Fibroblast of the aortic adventitia (primary cell): ENCODE measurements around the gene HOXA5. TPM values are rescaled to one million over a fixed set of nuclear protein-coding genes. Genes with fewer than 3 reads are reported as not detected.
A peak's percentile ranks its signal among the peaks of the same experiment; 100 is the strongest.

Experiments used
- DNase-seq: peaks from one replicate; pipeline ENCODE4 v3.0.0-alpha.2; 2010; ENCODE audit warnings: low read depth
- H3K4me3 ChIP-seq: 2 replicates; pipeline ENCODE4 v1.5.1; 2011; ENCODE audit warnings: low read depth, mild to moderate bottlenecking, control low read depth, low read length, moderate library complexity
- total RNA-seq: library from RNA; depleted of rRNA; stranded (reverse); fragments of >200 nt; gene quantifications from 2 replicates; pipeline ENCODE4 v1.2.3, GENCODE V29; 2012; ENCODE audit warnings: low replicate concordance
- TF ChIP-seq, protein P1 (sequence below): IDR thresholded peaks from 2 replicates; pipeline ENCODE4 v1.5.1; 2011; ENCODE audit warnings: mild to moderate bottlenecking, low read length, control low read depth, inconsistent platforms; ENCODE audit not compliant: insufficient read depth

HOXA5 gene
- total RNA-seq, 1 donor = 0.72 TPM

DNA sequence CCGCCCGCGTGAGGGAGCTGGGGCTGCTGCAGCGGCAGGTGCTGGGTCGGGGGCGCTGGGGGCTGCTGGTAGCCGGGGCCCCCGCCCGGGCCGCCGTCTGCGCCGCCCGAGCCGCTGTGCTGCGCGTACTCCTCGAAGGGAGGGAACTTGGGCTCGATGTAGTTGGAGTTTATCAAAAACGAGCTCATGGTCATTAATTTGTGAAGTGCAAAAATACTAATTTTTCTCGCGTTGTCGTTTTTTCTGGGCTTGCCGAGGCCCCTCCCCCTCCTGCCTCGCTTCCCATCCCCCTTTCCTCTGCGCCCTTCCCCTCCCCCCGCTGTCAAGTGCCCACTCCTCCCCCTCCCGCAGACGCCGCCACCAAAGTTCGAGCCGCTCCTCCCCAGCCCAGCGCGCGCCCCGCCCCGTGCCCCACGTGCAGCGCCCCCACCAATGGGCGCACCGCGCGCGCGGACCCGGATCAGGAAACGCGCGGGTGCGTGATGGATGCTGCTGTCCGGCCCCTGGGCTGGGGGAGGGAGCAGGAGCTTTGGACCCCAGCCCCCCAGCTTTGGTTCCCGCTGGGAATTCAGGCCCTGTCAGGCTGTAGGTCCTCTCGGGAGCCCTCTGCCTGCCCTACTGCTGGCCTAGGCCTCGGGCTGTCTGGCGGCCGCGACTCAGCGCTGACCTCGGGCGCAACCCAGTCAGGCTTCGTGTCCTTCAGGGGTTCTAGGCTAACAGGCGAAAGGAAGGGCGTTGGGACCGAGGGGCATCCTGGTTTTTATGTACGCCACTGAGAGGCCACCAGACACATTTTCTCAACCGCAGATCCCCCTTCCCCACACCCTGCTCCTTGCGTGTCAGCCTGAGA, 12.7 kb downstream of the HOXA5 start, which contains the start of gene HOXA4:
TSS of gene HOXA4 (minus strand) at position 218 of the 850 bp plus-strand sequence. CDS start at position 194, 24 bp downstream.
- peak; percentile 74 for DNase-seq
- TF ChIP-seq, protein P1, sequence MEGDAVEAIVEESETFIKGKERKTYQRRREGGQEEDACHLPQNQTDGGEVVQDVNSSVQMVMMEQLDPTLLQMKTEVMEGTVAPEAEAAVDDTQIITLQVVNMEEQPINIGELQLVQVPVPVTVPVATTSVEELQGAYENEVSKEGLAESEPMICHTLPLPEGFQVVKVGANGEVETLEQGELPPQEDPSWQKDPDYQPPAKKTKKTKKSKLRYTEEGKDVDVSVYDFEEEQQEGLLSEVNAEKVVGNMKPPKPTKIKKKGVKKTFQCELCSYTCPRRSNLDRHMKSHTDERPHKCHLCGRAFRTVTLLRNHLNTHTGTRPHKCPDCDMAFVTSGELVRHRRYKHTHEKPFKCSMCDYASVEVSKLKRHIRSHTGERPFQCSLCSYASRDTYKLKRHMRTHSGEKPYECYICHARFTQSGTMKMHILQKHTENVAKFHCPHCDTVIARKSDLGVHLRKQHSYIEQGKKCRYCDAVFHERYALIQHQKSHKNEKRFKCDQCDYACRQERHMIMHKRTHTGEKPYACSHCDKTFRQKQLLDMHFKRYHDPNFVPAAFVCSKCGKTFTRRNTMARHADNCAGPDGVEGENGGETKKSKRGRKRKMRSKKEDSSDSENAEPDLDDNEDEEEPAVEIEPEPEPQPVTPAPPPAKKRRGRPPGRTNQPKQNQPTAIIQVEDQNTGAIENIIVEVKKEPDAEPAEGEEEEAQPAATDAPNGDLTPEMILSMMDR = no peak
- H3K4me3 ChIP-seq = peak within 1 kb of the TSS; percentile 73

- H3K4me3 ChIP-seq = peak overlapping the region; percentile 65
- DNase-seq = no peak
- TF ChIP-seq, protein P1 = peak; percentile 7
These were observed 13.5 kb downstream of the HOXA5 start for GRCh38 chr7:27129729-27130539.

DNA sequence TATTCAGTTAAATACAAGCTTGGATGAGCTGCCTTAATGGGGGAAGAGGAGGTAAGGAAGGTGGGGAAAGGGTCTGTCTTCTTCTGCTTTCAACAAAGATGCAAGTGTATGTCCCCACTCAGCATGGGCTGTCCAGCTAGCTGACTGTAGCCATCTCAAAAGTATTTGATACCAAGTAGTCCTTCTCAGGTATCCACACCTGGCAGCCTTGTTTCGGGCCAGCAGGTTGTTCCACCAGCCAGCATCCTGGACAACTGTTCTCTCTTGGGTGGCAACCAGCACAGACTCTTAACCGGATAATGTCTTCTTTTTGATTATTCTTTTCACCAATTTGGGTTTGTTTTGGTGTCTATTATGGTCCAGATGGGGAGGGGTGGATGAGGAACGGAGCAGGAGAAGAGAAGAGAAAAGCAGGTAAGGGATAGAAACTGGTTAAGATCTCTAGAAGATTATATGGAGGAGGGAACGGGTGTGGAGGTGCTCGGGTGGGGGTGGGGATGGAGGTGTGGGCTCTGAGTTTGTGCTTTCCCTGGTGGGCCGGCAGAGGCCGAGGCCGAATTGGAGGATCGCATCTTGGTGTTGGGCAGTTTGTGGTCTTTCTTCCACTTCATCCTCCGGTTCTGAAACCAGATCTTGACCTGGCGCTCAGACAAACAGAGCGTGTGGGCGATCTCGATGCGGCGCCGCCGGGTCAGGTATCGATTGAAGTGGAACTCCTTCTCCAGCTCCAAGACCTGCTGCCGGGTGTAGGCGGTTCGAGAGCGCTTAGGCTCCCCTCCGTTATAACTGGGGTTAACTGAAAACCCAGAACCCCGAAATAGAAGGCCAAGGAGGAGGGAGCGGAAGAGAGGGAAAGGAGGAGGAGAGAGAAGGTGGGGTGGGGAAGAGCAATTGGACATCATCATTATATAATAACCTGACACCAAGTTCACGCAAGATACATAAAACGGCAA, 14.4 kb downstream of the HOXA5 start:
- peak overlapping the region; percentile 65 for H3K4me3 ChIP-seq
- TF ChIP-seq, protein P1 = no peak
- no peak for DNase-seq

- no peak overlapping the region for H3K4me3 ChIP-seq
- TF ChIP-seq, protein P1 = no peak
- DNase-seq = peak; percentile 59
These were observed 15.4 kb downstream of the HOXA5 start for GRCh38 chr7:27128034-27128433.

DNA sequence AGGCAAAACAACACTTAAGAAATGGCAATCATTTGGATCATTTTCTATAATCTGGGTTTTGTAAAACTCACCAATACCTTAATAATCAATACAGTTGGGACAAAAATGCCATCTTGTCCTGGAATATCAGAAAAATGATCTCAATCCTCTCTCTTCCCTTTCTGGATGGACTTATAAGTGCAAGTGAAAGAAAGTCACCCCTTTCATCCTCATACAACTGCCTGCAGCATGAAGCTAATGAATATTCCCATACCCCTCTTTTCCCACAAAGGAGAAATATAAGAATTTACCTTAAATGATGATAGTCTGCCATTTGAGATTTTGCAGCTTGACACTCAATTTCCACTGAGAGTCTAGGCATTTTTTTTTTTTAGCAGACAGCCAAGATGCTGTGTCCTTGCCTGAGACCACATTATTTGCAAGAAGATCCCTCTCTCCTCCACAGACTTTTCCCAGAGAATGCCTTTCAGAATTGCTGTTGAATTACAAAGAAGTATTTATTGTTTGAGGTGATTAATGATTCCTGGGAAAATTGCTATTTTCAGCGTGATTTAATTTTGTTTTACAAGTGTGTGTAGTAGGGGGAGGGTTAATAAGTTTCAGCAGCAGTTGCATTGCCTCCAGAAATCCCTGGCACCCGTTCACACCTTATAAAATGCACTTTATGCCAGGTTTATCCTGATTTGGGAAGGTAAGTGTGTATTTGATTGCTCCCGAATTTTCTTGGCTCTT, 16.7 kb downstream of the HOXA5 start:
- TF ChIP-seq, protein P1 = no peak
- no peak overlapping the region for H3K4me3 ChIP-seq
- no peak for DNase-seq
